Activated naive CD8-positive, alpha-beta T cell treated with anti-CD3 and anti-CD28 coated beads, Interleukin-2, amount 50 U/mL, for 16 hours (primary cell): ENCODE data around the gene SURF2.

ENCODE experiments used
- DNase-seq: peaks from one replicate; pipeline ENCODE4 v3.0.0-alpha.2; 2020; ENCODE audit warnings: low read depth, low spot score

The SURF2 gene

DNA sequence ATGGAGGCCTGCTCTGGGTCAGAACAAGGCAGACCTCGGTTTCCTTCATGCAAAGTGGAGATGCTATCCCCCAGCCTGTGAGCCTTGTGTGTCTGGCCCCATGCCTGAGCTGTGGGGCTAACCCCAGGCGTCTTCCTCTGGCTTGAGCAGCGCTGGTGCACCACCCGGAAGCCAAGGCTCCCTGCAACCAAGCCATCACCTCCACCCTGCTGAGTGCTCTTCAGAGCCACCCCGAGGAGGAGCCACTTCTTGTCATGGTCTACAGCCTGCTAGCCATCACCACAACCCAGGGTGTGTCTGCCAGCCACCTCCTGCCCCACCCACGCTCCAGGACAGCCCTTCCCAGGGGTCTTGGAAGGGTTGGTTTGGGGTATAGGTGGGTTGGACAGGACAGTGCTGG, 45.2 kb downstream of the SURF2 start:
- no peak for DNase-seq

DNA sequence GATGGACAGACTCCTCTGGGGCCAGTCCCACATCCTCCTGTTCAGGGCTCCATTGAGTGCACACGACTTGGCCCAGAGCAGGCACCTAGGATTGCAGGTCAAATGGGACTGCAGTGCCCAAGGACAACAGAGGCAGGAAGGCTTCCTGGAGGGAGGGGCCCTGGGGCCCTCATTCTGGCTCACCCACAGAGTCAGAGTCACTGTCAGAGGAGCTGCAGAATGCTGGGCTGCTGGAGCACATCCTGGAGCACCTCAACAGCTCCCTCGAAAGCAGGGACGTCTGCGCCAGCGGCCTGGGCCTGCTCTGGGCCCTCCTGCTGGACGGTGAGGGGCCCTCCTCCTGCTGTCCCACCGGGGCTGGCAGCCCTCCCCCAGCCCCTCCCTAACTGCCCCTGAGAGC, 46.3 kb downstream of the SURF2 start:
- no peak for DNase-seq

DNA sequence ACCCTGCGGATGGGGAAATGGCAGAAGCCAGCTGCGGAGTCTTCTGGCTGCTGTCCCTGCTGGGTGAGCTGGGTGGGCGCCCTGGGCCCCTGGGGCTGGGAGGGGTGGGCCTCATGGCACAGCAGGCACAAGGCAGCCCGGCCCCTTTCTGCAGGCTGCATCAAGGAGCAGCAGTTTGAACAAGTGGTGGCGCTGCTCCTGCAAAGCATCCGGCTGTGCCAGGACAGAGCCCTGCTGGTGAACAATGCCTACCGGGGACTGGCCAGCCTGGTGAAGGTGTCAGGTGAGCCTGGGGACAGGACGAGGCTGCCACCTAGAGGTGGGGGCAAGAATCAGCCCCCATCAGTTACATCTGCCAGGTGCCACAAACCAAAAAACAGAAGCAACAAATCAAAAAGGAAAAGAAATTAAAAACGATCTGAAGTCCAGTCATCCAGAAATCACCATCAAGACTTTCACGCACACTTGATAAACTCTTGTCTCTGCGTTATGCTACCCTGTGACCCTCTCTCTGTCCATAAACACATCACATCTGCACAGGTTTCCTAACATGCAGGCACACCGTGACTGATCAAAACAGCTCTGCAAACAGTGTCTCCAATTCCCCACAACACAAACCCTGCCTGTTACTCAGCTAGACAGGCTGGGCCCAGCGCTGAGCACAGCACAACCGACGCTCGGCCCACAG, 47.6 kb downstream of the SURF2 start:
- DNase-seq: peak; percentile 17

DNA sequence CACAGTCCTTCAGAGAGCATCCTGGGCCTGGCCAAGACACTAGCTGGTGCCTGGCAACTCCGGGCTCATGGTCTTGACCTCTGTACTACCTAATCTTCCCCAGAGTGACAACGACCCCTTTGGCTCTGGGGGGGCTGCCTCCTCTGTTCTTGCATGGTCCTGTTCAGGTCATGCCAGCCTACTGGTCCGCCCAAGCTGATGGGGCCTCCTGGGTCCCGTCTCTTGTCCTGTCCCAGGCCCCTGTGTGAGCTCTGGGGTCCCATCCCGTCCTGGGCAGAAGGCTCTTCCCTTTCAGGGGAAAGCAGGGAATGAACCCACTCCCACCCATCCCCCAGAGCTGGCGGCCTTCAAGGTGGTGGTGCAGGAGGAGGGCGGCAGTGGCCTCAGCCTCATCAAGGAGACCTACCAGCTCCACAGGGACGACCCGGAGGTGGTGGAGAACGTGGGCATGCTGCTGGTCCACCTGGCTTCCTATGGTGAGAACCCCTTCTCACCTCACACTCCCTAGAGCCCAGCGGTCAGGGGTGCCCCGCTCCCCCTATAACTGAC, 48.2 kb downstream of the SURF2 start:
- DNase-seq: no peak

DNA sequence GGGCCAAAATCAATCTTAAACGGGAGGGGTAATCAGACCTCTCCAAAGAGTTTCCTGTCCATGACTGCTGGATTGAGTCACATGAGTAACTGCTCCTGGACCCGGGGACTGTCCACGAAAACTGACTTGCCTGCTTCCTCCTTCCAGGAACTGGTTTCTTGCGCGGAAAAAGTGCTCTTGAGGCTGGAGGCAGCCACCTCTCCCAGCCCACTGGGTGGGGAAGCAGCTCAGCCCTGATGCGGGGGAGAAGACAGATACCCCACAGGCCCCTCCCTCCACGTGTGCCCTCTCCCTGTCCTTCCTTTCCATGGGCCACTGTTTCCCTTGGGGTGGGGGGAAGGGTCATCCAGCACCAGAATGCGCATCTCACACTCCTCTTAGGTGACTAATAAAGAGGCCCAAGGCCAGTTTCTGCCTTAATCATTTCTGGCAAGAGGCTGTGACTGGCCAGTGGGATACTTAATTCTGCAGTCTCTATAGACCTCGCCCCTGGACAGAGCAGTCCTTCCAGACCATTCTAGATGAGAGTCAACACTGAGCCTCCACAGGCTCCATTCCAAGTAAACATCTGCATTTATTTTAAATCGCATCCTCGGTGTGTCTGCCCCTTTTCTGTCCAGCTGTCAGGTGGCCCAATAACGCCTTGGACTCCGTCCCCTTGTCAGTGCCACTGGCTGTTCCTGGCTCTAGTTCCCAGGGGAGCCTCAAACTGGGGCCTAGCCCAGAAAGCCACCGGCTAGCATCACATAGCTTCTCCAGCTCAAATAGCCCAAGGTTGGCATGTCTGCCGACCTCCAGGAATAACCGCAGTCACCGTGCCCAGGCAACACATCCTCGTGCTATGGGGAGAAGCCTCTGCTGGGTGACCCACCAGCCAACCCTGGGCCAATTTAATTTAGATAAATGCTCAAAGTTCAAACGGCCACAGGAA, 49.4 kb downstream of the SURF2 start:
- no peak for DNase-seq

DNA sequence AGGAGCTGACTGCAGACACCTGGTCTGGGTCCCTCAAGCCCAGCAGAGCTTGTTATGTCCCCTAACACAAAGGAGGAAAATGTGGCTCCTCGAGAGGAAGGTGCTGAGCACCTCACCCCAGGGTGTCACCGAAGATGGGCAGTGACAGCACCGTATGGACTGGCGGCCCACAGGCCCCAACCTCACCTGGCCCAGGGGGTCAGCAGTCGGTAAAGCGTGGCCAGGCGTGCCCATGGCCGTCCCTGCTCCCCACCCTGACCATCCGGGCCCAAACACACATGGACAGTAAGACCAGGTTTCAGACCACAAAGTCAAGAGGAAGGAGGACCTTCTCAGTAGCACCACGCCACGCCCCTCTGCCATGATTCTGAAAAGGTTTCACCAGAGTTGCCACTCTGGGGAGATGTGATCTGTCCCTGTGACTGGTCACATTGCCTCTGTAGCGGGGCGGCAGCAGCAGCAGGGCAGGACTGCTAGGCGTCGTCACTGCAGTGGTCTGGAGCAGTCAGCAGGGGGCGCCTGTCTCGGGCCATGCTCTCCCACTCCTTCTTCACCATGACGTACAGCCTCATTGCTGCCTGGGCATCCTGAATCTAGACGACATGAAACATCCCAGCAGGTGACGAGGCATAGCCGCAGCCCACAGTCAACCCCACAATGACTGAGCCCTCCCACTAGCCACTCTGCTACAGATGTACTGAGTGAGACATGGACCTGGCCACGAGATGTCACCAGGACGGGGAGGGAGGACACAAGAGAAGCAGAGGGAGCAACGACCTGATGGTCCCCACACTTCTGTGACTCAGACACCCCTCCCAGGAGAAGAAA, 50.3 kb downstream of the SURF2 start:
- peak; percentile 60 for DNase-seq

DNA sequence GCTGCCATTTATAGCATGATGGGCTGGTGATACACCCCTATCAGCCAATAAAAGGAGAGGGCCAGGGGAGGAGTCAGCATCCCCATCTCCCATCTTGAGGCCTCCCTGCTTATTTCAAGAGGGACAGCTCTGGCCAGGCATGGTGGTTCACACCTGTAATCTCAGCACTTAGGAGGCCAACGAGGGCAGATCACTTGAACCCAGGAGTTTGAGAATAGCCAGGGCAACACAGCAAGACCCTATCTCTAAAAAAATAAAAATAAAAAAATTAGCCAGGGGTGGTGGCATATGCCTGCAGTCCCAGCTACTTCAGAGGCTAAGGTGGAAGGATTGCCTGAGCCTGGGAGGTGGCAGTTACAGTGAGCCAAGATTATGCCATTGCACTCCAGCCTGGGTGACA, 51.7 kb downstream of the SURF2 start:
- DNase-seq: no peak
